ENCODE measurements around the gene SPDEF. TPM values are rescaled to one million over a fixed set of nuclear protein-coding genes. Genes with fewer than 3 reads are reported as not detected.

The SPDEF gene
- total and polyA plus RNA-seq, 2 of the 13 experiments (the other 11 are each of a cell fraction or from before 2014, with no cell fraction given): not detected

DNA sequence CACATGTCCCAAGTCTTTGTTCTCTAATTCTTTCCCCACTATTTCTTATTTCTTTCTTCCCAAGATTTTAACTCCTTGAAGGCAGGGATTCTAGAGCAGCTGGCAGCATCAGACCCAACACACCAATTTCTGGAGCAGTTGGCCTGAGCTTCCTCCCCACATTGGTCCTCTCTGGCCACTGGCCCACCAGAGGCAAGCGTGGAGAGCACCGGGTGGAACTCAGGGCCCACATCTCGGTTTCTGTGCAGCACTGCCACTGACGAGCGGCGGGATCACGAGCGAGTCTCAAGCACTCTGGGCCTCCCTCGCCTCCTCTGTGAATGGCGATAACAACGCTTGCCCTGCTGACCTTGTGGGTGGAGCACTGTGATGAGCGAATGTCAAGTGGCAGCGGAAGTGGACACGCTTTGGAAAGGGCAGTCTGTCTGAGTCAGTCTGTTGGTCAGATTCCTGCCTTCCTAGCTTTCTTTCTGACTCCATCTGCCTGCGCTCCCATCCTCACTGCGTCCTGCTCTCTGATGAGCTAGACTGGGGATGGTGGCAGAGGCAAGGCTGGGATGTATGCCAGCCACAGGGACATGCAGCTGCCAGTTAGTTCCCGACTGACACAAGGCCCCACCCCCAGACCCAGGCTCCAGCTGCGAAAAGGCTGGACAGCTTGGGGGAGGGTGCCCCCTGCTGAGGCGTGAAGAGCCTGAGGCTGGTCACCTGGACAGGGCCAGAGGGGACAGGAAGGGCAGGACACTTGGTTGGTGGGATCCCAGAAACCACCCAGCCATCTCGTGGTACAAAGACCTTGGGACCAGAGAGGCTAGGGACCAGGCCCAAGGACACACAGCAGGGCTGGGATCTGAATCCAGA is 4.5 kb upstream of the SPDEF start (continued):
- TF ChIP-seq, protein P1, sequence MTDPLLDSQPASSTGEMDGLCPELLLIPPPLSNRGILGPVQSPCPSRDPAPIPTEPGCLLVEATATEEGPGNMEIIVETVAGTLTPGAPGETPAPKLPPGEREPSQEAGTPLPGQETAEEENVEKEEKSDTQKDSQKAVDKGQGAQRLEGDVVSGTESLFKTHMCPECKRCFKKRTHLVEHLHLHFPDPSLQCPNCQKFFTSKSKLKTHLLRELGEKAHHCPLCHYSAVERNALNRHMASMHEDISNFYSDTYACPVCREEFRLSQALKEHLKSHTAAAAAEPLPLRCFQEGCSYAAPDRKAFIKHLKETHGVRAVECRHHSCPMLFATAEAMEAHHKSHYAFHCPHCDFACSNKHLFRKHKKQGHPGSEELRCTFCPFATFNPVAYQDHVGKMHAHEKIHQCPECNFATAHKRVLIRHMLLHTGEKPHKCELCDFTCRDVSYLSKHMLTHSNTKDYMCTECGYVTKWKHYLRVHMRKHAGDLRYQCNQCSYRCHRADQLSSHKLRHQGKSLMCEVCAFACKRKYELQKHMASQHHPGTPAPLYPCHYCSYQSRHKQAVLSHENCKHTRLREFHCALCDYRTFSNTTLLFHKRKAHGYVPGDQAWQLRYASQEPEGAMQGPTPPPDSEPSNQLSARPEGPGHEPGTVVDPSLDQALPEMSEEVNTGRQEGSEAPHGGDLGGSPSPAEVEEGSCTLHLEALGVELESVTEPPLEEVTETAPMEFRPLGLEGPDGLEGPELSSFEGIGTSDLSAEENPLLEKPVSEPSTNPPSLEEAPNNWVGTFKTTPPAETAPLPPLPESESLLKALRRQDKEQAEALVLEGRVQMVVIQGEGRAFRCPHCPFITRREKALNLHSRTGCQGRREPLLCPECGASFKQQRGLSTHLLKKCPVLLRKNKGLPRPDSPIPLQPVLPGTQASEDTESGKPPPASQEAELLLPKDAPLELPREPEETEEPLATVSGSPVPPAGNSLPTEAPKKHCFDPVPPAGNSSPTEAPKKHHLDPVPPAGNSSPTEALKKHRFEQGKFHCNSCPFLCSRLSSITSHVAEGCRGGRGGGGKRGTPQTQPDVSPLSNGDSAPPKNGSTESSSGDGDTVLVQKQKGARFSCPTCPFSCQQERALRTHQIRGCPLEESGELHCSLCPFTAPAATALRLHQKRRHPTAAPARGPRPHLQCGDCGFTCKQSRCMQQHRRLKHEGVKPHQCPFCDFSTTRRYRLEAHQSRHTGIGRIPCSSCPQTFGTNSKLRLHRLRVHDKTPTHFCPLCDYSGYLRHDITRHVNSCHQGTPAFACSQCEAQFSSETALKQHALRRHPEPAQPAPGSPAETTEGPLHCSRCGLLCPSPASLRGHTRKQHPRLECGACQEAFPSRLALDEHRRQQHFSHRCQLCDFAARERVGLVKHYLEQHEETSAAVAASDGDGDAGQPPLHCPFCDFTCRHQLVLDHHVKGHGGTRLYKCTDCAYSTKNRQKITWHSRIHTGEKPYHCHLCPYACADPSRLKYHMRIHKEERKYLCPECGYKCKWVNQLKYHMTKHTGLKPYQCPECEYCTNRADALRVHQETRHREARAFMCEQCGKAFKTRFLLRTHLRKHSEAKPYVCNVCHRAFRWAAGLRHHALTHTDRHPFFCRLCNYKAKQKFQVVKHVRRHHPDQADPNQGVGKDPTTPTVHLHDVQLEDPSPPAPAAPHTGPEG (CRISPR knock-in tag; IDR thresholded peaks at IDR 0.05): no peak
- TF ChIP-seq ZFY (CRISPR knock-in tag; IDR thresholded peaks at IDR 0.05) (no peak; the same call in 1 of the 2 replicates), PCBP2 (optimal IDR thresholded peaks at IDR 0.05; ENCODE audit: low read depth, low read length, poor library complexity, severe bottlenecking) (no peak), PRMT3 (CRISPR knock-in tag; IDR thresholded peaks at IDR 0.05; ENCODE audit: borderline replicate concordance, low read depth) (no peak), NR2F1 (CRISPR knock-in tag; IDR thresholded peaks at IDR 0.05) (peak; percentile 93 to 98), ZNF784 (CRISPR knock-in tag; IDR thresholded peaks at IDR 0.05; ENCODE audit: borderline replicate concordance) (no peak), NKX3-1 (CRISPR knock-in tag; IDR thresholded peaks at IDR 0.05) (no peak), NFYC (CRISPR knock-in tag; IDR thresholded peaks at IDR 0.05) (no peak), PTBP1 (IDR thresholded peaks at IDR 0.05; ENCODE audit: low read depth, low read length, poor library complexity, severe bottlenecking) (no peak), ZNF550 (CRISPR knock-in tag; IDR thresholded peaks at IDR 0.05; ENCODE audit: borderline replicate concordance) (no peak), ZFYVE20 (CRISPR knock-in tag; IDR thresholded peaks at IDR 0.05; ENCODE audit: borderline replicate concordance, low read depth) (no peak)
- TF ChIP-seq, protein P2, sequence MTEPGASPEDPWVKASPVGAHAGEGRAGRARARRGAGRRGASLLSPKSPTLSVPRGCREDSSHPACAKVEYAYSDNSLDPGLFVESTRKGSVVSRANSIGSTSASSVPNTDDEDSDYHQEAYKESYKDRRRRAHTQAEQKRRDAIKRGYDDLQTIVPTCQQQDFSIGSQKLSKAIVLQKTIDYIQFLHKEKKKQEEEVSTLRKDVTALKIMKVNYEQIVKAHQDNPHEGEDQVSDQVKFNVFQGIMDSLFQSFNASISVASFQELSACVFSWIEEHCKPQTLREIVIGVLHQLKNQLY (CRISPR knock-in tag; IDR thresholded peaks at IDR 0.05): peak; percentile 17; the same call in 1 of the 2 replicates
- TF ChIP-seq, protein P3, sequence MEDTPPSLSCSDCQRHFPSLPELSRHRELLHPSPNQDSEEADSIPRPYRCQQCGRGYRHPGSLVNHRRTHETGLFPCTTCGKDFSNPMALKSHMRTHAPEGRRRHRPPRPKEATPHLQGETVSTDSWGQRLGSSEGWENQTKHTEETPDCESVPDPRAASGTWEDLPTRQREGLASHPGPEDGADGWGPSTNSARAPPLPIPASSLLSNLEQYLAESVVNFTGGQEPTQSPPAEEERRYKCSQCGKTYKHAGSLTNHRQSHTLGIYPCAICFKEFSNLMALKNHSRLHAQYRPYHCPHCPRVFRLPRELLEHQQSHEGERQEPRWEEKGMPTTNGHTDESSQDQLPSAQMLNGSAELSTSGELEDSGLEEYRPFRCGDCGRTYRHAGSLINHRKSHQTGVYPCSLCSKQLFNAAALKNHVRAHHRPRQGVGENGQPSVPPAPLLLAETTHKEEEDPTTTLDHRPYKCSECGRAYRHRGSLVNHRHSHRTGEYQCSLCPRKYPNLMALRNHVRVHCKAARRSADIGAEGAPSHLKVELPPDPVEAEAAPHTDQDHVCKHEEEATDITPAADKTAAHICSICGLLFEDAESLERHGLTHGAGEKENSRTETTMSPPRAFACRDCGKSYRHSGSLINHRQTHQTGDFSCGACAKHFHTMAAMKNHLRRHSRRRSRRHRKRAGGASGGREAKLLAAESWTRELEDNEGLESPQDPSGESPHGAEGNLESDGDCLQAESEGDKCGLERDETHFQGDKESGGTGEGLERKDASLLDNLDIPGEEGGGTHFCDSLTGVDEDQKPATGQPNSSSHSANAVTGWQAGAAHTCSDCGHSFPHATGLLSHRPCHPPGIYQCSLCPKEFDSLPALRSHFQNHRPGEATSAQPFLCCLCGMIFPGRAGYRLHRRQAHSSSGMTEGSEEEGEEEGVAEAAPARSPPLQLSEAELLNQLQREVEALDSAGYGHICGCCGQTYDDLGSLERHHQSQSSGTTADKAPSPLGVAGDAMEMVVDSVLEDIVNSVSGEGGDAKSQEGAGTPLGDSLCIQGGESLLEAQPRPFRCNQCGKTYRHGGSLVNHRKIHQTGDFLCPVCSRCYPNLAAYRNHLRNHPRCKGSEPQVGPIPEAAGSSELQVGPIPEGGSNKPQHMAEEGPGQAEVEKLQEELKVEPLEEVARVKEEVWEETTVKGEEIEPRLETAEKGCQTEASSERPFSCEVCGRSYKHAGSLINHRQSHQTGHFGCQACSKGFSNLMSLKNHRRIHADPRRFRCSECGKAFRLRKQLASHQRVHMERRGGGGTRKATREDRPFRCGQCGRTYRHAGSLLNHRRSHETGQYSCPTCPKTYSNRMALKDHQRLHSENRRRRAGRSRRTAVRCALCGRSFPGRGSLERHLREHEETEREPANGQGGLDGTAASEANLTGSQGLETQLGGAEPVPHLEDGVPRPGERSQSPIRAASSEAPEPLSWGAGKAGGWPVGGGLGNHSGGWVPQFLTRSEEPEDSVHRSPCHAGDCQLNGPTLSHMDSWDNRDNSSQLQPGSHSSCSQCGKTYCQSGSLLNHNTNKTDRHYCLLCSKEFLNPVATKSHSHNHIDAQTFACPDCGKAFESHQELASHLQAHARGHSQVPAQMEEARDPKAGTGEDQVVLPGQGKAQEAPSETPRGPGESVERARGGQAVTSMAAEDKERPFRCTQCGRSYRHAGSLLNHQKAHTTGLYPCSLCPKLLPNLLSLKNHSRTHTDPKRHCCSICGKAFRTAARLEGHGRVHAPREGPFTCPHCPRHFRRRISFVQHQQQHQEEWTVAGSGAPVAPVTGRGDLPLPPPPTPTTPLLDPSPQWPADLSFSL (CRISPR knock-in tag; IDR thresholded peaks at IDR 0.05): no peak

Measured in HepG2 (cell line).